ENCODE results near the gene ABCA9.
"Not testable (repeated sequence)": the region's sequence is repeated elsewhere in the genome, so short reads cannot be mapped to it uniquely, and the experiment has no call there.

The ABCA9 gene

DNA sequence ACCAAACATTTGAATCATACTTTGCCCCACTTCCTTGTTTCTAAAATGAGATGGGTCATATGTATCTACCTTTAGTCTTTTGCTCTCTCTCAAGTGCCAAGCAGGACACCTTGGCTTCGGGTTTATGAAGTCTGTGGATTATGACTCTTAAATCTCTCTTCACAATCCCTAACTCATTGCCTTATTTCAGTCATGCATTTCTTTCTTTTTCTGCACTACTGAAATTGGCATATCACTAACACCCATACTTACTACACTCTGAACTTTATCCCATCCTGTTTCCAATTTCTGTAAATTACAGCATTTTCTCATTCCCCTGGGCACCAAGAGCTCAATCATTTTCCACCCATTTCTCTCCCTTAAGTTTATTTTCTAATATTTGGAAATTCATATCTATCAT lies 42.0 kb downstream of the ABCA9 start:
- DNase-seq (ENCODE audit: low read depth), result no peak
- no peak overlapping the region for H3K4me3 ChIP-seq (ENCODE audit: low read length)
- TF ChIP-seq, protein P1, sequence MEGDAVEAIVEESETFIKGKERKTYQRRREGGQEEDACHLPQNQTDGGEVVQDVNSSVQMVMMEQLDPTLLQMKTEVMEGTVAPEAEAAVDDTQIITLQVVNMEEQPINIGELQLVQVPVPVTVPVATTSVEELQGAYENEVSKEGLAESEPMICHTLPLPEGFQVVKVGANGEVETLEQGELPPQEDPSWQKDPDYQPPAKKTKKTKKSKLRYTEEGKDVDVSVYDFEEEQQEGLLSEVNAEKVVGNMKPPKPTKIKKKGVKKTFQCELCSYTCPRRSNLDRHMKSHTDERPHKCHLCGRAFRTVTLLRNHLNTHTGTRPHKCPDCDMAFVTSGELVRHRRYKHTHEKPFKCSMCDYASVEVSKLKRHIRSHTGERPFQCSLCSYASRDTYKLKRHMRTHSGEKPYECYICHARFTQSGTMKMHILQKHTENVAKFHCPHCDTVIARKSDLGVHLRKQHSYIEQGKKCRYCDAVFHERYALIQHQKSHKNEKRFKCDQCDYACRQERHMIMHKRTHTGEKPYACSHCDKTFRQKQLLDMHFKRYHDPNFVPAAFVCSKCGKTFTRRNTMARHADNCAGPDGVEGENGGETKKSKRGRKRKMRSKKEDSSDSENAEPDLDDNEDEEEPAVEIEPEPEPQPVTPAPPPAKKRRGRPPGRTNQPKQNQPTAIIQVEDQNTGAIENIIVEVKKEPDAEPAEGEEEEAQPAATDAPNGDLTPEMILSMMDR (conservative IDR thresholded peaks at IDR 0.05; ENCODE audit: low read length), result no peak

DNA sequence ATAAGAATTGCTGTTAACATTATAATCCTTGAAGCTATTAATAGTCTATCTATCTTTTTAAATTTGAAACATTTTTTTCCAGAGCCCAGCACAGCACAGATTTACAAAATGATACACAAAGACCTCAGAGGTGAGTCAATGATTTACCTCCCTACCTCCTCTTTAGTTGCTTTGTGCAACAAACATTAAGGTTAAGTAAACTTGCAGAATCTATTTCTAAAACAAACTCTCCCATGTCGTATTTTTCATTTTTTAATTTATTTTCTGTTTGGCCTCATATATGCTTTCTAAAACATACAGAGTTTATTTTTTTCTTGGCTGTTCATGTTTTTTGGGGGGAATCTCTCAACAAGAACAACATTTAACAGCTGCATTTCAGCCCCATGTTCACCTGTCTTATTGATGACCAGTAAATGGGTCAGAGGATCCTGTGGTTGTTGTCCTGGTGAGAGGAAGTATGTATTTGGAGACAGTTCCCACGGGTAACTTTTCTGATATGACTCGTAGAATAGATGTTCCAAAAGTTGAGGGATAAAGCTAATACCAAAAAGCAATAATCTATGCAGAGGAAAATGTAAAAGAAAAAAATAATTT lies 42.6 kb downstream of the ABCA9 start:
- H3K4me3 ChIP-seq (ENCODE audit: low read length), result no peak overlapping the region
- no peak for DNase-seq (ENCODE audit: low read depth)
- TF ChIP-seq, protein P1 (conservative IDR thresholded peaks at IDR 0.05; ENCODE audit: low read length), result no peak

- no peak for DNase-seq (ENCODE audit: low read depth)
These were observed 45.1 kb downstream of the ABCA9 start for GRCh38 chr17:69015631-69016030.

GRCh38 chr17:69012895-69013805 lies 47.6 kb downstream of the ABCA9 start:
- TF ChIP-seq, protein P1 (conservative IDR thresholded peaks at IDR 0.05; ENCODE audit: low read length), result no peak
- DNase-seq (ENCODE audit: low read depth), result peak; percentile 3
- no peak overlapping the region for H3K4me3 ChIP-seq (ENCODE audit: low read length)

More at GRCh38 chr17:69015631-69016030, 45.1 kb downstream of the ABCA9 start:
- TF ChIP-seq, protein P1 (conservative IDR thresholded peaks at IDR 0.05; ENCODE audit: low read length), result no peak
- H3K4me3 ChIP-seq (ENCODE audit: low read length), result no peak overlapping the region

GRCh38 chr17:69009930-69010329 lies 50.8 kb downstream of the ABCA9 start:
- TF ChIP-seq, protein P1 (conservative IDR thresholded peaks at IDR 0.05; ENCODE audit: low read length), result no peak
- DNase-seq (ENCODE audit: low read depth), result no peak
- no peak overlapping the region for H3K4me3 ChIP-seq (ENCODE audit: low read length)

GRCh38 chr17:69004759-69005158 lies 56.0 kb downstream of the ABCA9 start:
- not testable (repeated sequence) for H3K4me3 ChIP-seq (ENCODE audit: low read length); DNase-seq (ENCODE audit: low read depth)

DNA sequence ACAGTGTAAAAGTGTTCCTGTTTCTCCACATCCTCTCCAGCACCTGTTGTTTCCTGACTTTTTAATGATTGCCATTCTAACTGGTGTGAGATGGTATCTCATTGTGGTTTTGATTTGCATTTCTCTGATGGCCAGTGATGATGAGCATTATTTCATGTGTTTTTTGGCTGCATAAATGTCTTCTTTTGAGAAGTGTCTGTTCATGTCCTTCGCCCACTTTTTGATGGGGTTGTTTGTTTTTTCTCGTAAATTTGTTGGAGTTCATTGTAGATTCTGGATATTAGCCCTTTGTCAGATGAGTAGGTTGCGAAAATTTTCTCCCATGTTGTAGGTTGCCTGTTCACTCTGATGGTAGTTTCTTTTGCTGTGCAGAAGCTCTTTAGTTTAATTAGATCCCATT lies 61.0 kb downstream of the ABCA9 start:
- not testable (repeated sequence) for DNase-seq (ENCODE audit: low read depth); H3K4me3 ChIP-seq (ENCODE audit: low read length)

GRCh38 chr17:68993112-68993511 lies 67.6 kb downstream of the ABCA9 start:
- TF ChIP-seq, protein P1 (conservative IDR thresholded peaks at IDR 0.05; ENCODE audit: low read length), result no peak
- DNase-seq (ENCODE audit: low read depth), result peak; percentile 22
- H3K4me3 ChIP-seq (ENCODE audit: low read length), result no peak overlapping the region

Measured in AG10803 (cell line).